Transverse colon (tissue), 4 donors: ENCODE results near the gene KEAP1.

Experiments
- CTCF ChIP-seq, 5 experiments: fragments of 200-600 bp in 3 of 5; fragments of 450-650 bp in 2 of 5; sonication (generic) in 3 of 5; IDR thresholded peaks; 1 replicate in 2 of 5; 2 replicates in 3 of 5; pipeline ENCODE4 v1.5.1; 2016 to 2017; ENCODE audit warnings: antibody characterized with exemption in 5 of 5, inconsistent platforms in 3 of 5, mild to moderate bottlenecking in 2 of 5, moderate library complexity in 1 of 5
- EP300 ChIP-seq: sonication (generic); formaldehyde crosslinking; IDR thresholded peaks from one replicate; pipeline ENCODE4 v1.6.1; 2017; ENCODE audit warnings: antibody characterized with exemption, low read depth
- POLR2A ChIP-seq: fragments of 450-650 bp; IDR thresholded peaks from one replicate; pipeline ENCODE4 v1.6.1; 2016; ENCODE audit warnings: antibody characterized with exemption, mild to moderate bottlenecking, moderate library complexity
- POLR2AphosphoS5 ChIP-seq, 3 donors: sonication (generic); formaldehyde crosslinking; IDR thresholded peaks; one replicate each; pipeline ENCODE4 v1.6.1; 2016; ENCODE audit warnings: antibody characterized with exemption in 3 of 3

- TF ChIP-seq CTCF (IDR thresholded peaks at IDR 0.05) (no peak), EP300 (no peak), POLR2AphosphoS5 (IDR thresholded peaks at IDR 0.05) (no peak), POLR2A (no peak)
Measured at GRCh38 chr19:10486551-10486950, 16.6 kb downstream of the KEAP1 start.
